RWPE2 (cell line): Measurements from ENCODE around the gene AOPEP.

Experiments used
- ATAC-seq: fragments of 200-7000 bp; cut with Tn5 transposase; 3 replicates; pipeline ENCODE4 v1.9.1; 2021; ENCODE audit warnings: low read depth
- DNase-seq: peaks from one replicate; pipeline ENCODE4 v3.0.0-alpha.2; 2020; ENCODE audit warnings: low spot score
- H3K27ac ChIP-seq: fragments of 450-650 bp; 2 replicates; pipeline ENCODE4 v1.5.1; 2017; ENCODE audit warnings: mild to moderate bottlenecking; ENCODE audit not compliant: poor library complexity, severe bottlenecking
- H3K27me3 ChIP-seq: fragments of 250-450 bp; sonication (Bioruptor Pico); 2 replicates; pipeline ENCODE4 v1.5.1; 2021; ENCODE audit warnings: mild to moderate bottlenecking, moderate library complexity; ENCODE audit not compliant: insufficient read depth, poor library complexity, severe bottlenecking
- H3K36me3 ChIP-seq: fragments of 250-450 bp; sonication (Bioruptor Pico); 2 replicates; pipeline ENCODE4 v1.5.1; 2020; ENCODE audit warnings: low read depth, mild to moderate bottlenecking, moderate library complexity
- H3K4me1 ChIP-seq: fragments of 250-450 bp; sonication (Bioruptor Pico); 2 replicates; pipeline ENCODE4 v1.5.1; 2021; ENCODE audit warnings: mild to moderate bottlenecking, moderate library complexity; ENCODE audit not compliant: insufficient read depth, poor library complexity, severe bottlenecking
- H3K4me3 ChIP-seq: fragments of 250-450 bp; sonication (Bioruptor Pico); 2 replicates; pipeline ENCODE4 v1.5.1; 2021; ENCODE audit warnings: mild to moderate bottlenecking, moderate library complexity; ENCODE audit not compliant: severe bottlenecking
- H3K9me3 ChIP-seq: fragments of 250-450 bp; sonication (Bioruptor Pico); 2 replicates; pipeline ENCODE4 v1.5.1; 2021; ENCODE audit warnings: mild to moderate bottlenecking, moderate library complexity; ENCODE audit not compliant: severe bottlenecking
- TF ChIP-seq, protein P1 (sequence below): fragments of 450-650 bp; IDR thresholded peaks from one replicate; pipeline ENCODE4 v1.5.1; 2017; ENCODE audit warnings: mild to moderate bottlenecking, moderate library complexity; ENCODE audit not compliant: poor library complexity, severe bottlenecking

AOPEP gene

DNA sequence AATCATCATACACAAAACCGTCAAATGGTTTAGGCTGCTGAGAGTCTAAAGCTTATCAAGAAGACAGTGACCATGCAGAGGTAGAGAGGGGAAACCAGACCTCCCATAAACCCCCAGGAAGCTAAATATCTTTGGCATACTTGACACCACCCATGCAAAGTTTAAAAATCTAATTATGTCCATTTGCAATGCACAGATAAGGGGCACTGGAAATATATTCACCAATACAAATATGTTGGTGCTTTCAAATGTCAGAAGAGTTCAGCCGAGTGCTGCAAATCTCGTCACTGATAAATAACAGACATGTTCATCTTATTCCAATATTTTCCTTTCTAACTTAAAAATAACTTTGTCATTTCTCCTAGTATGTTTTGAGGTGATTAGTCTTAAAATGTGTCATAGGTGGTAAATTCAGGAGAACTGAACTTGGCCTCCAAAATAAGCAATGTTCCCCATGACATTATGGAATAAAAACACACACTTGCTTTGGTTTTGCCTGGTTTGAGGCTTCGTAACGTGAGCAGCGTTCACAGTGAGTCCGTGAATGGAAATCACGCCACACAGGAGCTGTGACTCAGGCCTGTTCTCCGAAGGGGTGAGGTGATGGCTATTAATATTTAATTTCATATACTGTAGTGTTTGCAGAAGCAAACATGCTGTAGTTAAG lies 182.2 kb downstream of the AOPEP start:
- H3K36me3 ChIP-seq = no peaks in the 10 kb centered on the region
- no peaks in the 10 kb centered on the region for H3K27me3 ChIP-seq
- H3K27ac ChIP-seq = no peak overlapping the region
- peaks cover 15% of the 10 kb centered on the region for H3K4me1 ChIP-seq
- H3K4me3 ChIP-seq = no peak overlapping the region
- no peaks in the 10 kb centered on the region for H3K9me3 ChIP-seq
- TF ChIP-seq, protein P1, sequence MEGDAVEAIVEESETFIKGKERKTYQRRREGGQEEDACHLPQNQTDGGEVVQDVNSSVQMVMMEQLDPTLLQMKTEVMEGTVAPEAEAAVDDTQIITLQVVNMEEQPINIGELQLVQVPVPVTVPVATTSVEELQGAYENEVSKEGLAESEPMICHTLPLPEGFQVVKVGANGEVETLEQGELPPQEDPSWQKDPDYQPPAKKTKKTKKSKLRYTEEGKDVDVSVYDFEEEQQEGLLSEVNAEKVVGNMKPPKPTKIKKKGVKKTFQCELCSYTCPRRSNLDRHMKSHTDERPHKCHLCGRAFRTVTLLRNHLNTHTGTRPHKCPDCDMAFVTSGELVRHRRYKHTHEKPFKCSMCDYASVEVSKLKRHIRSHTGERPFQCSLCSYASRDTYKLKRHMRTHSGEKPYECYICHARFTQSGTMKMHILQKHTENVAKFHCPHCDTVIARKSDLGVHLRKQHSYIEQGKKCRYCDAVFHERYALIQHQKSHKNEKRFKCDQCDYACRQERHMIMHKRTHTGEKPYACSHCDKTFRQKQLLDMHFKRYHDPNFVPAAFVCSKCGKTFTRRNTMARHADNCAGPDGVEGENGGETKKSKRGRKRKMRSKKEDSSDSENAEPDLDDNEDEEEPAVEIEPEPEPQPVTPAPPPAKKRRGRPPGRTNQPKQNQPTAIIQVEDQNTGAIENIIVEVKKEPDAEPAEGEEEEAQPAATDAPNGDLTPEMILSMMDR = no peak
- no peak for DNase-seq
- ATAC-seq = no peak

DNA sequence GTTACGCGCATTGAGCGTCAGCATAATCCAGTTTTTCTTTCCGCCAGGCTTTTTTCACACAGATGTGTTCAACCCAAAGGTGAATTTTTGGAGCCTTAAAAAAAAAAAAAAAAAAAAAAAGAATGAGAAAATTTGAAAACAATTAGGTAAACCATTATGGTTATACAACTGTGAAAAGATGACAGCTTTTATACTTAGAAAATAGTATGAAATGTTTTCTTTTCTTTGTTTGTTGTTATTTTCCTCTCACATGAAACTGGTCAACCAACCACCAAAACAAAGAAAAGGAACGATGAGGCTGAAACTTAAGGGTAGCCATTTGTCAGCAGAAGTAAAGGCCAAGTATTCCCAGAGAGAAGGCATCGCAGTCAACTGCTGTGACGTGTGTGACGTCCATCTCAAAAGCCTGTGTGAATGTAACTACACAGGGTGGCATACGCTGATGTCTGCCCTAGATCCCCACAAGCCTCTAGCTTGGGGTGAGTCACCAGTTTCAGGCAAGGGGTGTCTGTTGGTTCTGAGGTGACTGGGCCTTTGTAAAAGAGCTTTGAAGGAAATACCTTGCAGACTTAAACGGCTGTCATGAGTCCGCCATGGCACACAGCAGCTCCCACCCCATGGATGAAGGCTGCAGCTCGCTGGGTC lies 182.9 kb downstream of the AOPEP start:
- DNase-seq (no peak), ATAC-seq (no peak)
- Histone ChIP-seq H3K9me3 (no peaks in the 10 kb centered on the region), H3K36me3 (no peaks in the 10 kb centered on the region), H3K27me3 (no peaks in the 10 kb centered on the region), H3K27ac (no peak overlapping the region), H3K4me1 (peaks cover 21% of the 10 kb centered on the region), H3K4me3 (no peak overlapping the region)
- TF ChIP-seq, protein P1 = no peak

DNA sequence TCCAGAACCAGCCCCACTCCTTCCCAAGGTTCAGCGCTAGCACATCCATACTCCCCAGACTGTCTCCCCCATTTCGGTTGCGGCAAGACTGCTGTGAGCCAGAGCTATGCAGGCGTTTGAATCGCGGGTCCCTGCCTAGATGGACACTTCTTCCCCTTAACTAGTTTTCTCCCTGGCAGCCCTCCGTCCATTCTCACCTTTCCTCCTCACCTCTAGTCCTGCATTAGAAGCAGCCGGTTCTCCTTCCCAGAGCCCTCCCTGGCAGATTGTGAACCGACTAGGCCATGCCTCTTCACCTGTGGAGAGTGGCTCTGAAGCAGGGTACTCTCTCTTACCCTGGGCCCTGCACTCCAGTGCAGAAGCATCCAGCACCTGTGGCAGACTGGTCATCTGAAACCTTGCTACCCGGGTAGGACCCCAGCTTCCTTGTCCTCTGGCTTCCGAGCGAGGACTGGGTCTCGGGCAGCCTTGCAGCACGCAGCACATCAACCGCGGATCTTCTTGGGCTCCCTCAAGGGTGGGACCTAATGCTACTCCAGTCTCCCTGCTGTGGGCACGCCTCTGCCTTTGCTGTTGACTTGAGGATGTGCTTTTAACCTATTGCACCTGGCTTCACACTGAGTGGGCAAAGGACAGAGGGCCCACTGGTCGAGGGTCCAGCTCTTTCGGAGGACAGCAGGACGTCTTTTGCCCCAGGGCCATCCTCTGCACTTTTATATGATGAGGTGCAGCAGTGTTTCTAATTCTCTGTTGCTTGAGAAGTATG lies 183.6 kb downstream of the AOPEP start:
- Histone ChIP-seq H3K9me3 (no peaks in the 10 kb centered on the region), H3K36me3 (no peaks in the 10 kb centered on the region)

DNA sequence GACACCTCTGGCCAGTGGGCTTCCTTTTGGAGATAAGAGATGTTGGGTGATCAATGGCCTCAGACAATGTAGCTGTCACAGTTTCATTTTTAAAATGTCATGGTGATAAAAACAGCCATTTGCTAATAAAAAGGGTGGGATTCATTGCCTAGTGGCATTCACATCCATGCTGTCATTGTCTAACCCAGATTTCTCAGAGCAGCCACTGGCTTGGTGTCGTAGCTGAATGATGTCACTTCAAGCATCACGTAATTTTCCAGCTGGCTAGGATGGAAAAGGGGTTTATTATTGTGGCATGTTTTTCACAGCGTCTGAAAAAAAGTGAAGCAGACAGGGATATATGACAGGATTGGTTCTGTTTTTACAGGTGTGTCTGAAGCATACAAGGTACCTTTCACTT lies 184.7 kb downstream of the AOPEP start:
- Histone ChIP-seq H3K9me3 (no peaks in the 10 kb centered on the region), H3K4me3 (no peak overlapping the region), H3K4me1 (peaks cover 30% of the 10 kb centered on the region), H3K27ac (peak overlapping the region; percentile 84), H3K36me3 (no peaks in the 10 kb centered on the region), H3K27me3 (no peaks in the 10 kb centered on the region)
- DNase-seq (no peak), ATAC-seq (no peak)
- TF ChIP-seq, protein P1 = no peak

More for the DNA sequence above, 183.6 kb downstream of the AOPEP start:
- no peak overlapping the region for H3K4me3 ChIP-seq
- DNase-seq (no peak), ATAC-seq (no peak)
- H3K4me1 ChIP-seq = peaks cover 29% of the 10 kb centered on the region
- no peaks in the 10 kb centered on the region for H3K27me3 ChIP-seq
- no peak overlapping the region for H3K27ac ChIP-seq
- TF ChIP-seq, protein P1 = no peak
